ENCODE measurements around the gene NCOR1.

GRCh38 chr17:16121915-16122314 is 93.4 kb downstream of the NCOR1 start:
- TF ChIP-seq CTCF (conservative IDR thresholded peaks at IDR 0.05; ENCODE audit: low read length): no peak
- TF ChIP-seq EZH2phosphoT487 (IDR thresholded peaks at IDR 0.05; ENCODE audit: borderline replicate concordance, low read depth, low read length): no peak

Measured in OCI-LY7 (cell line).